Measurements from ENCODE around the gene RPUSD3.
"Not testable (repeated sequence)": the region's sequence is repeated elsewhere in the genome, so short reads cannot be mapped to it uniquely, and the experiment has no call there.

The RPUSD3 gene

GRCh38 chr3:9843715-9844438 lies at the start of gene RPUSD3:
Gene RPUSD3, minus strand, starts transcription at chr3:9844008. Its CDS starts 18 bp downstream, at chr3:9843990.
- peak; percentile 96 for DNase-seq

GRCh38 chr3:9891072-9891622 lies 47.3 kb upstream of the RPUSD3 start:
- DNase-seq: no peak

- DNase-seq: peak; percentile 92
Observed at GRCh38 chr3:9890249-9891071, 46.7 kb upstream of the RPUSD3 start, which contains the start of gene JAGN1. Gene JAGN1, plus strand, starts transcription at chr3:9890610. Its CDS starts 113 bp downstream, at chr3:9890723.

GRCh38 chr3:9889405-9889804 lies 45.6 kb upstream of the RPUSD3 start:
- DNase-seq: no peak

- DNase-seq: no peak
Observed at GRCh38 chr3:9888540-9888939, 44.7 kb upstream of the RPUSD3 start.

GRCh38 chr3:9887480-9887879 lies 43.7 kb upstream of the RPUSD3 start:
- no peak for DNase-seq

- DNase-seq: no peak
Observed at GRCh38 chr3:9886328-9886727, 42.5 kb upstream of the RPUSD3 start.

GRCh38 chr3:9884555-9885165 lies 40.9 kb upstream of the RPUSD3 start:
- DNase-seq: no peak

- DNase-seq: no peak
Observed at GRCh38 chr3:9883706-9884554, 40.1 kb upstream of the RPUSD3 start.

GRCh38 chr3:9881441-9881840 lies 37.6 kb upstream of the RPUSD3 start:
- DNase-seq: no peak

- DNase-seq: no peak
Observed at GRCh38 chr3:9879830-9880549, 36.2 kb upstream of the RPUSD3 start, which contains the start of gene CIDEC. Gene CIDEC, minus strand, starts transcription at chr3:9880253. Its CDS starts 1,767 bp downstream, at chr3:9878486.

GRCh38 chr3:9878700-9879099 lies 34.9 kb upstream of the RPUSD3 start:
- no peak for DNase-seq

- no peak for DNase-seq
Observed at GRCh38 chr3:9876991-9877390, 33.2 kb upstream of the RPUSD3 start.

GRCh38 chr3:9876255-9876654 lies 32.4 kb upstream of the RPUSD3 start:
- not testable (repeated sequence) for DNase-seq

GRCh38 chr3:9875448-9875847 lies 31.6 kb upstream of the RPUSD3 start:
- DNase-seq: no peak

GRCh38 chr3:9872067-9872466 lies 28.3 kb upstream of the RPUSD3 start:
- DNase-seq: not testable (repeated sequence)

GRCh38 chr3:9870978-9871377 lies 27.2 kb upstream of the RPUSD3 start:
- no peak for DNase-seq

GRCh38 chr3:9869955-9870354 lies 26.1 kb upstream of the RPUSD3 start:
- DNase-seq: no peak

- DNase-seq: no peak
Observed at GRCh38 chr3:9867106-9867505, 23.3 kb upstream of the RPUSD3 start.

- no peak for DNase-seq
Observed at GRCh38 chr3:9866639-9867038, 22.8 kb upstream of the RPUSD3 start.

- not testable (repeated sequence) for DNase-seq
Observed at GRCh38 chr3:9865125-9865637, 21.4 kb upstream of the RPUSD3 start.

Data from stimulated activated CD4-positive, alpha-beta T cell treated with anti-CD3 and anti-CD28 coated beads, Interleukin-15, amount 100 ng/mL, for 24 hours (primary cell).